ENCODE results near the gene GUCD1. TPM values are rescaled to one million over a fixed set of nuclear protein-coding genes. Genes with fewer than 3 reads are reported as not detected.
A peak's percentile ranks its signal among the peaks of the same experiment; 100 is the strongest.

The GUCD1 gene
- total and polyA plus RNA-seq, 2 experiments from 2014 or later, result 37.2 to 125 TPM

- Histone ChIP-seq H3K4me3 (peak within 1 kb of the TSS; percentile 76), H3K4me1 (ENCODE audit: insufficient read depth) (peaks cover 3% of the 10 kb centered on the region; the same call in 1 of the 2 replicates), H3K9ac (peak within 1 kb of the TSS; percentile 85), H3K79me2 (ENCODE audit: insufficient read depth) (no peaks in the 10 kb centered on the region), H3K27me3 (replicated peaks; ENCODE audit: insufficient read depth) (no peaks in the 10 kb centered on the region), H3K27ac (peak within 1 kb of the TSS; percentile 47), H3K36me3 (ENCODE audit: low read depth) (no peaks in the 10 kb centered on the region), H3K4me2 (ENCODE audit: unreplicated experiment) (peak within 1 kb of the TSS; percentile 89), H3K9me3 (ENCODE audit: low read depth) (no peaks in the 10 kb centered on the region), H2AFZ (peak within 1 kb of the TSS; percentile 91), H3K9me2 (ENCODE audit: insufficient read depth) (no peaks in the 10 kb centered on the region), H3F3A (ENCODE audit: insufficient read depth) (no peaks in the 10 kb centered on the region), H4K20me1 (ENCODE audit: insufficient read depth) (no peaks in the 10 kb centered on the region)
- peak; percentile 88 for DNase-seq
- in situ Hi-C loops (cut with MboI), result no loop called here
- 3 to 4% methylated on average over 47 to 48 of the region's 72 CpGs for WGBS, 2 experiments (ENCODE audit: low coverage in 1 of 2, low lambda C conversion rate in 2 of 2, missing lambda C conversion rate in 2 of 2)
- no peak for TF ChIP-seq EZH2 (IDR thresholded peaks at IDR 0.05; ENCODE audit: insufficient read depth, poor library complexity, severe bottlenecking)
- TF ChIP-seq EZH2phosphoT487 (IDR thresholded peaks at IDR 0.05; ENCODE audit: insufficient read depth, low read depth), result no peak
Observed at GRCh38 chr22:24592851-24593558, 38.1 kb upstream of the GUCD1 start, which contains the start of gene LRRC75B. LRRC75B (minus strand) TSS chr22:24593073; CDS start chr22:24593039, 34 bp downstream.

- H3K9ac ChIP-seq, result peak overlapping the region; percentile 85
- peaks cover 3% of the 10 kb centered on the region; the same call in 1 of the 2 replicates for H3K4me1 ChIP-seq (ENCODE audit: insufficient read depth)
- no peak overlapping the region for H3K27ac ChIP-seq
- H3K9me3 ChIP-seq (ENCODE audit: low read depth), result no peaks in the 10 kb centered on the region
- 9 to 14% methylated on average over 16 to 30 of the region's 33 CpGs for WGBS, 2 experiments (ENCODE audit: low coverage in 1 of 2, low lambda C conversion rate in 2 of 2, missing lambda C conversion rate in 2 of 2)
- H3K36me3 ChIP-seq (ENCODE audit: low read depth), result no peaks in the 10 kb centered on the region
- H3K4me3 ChIP-seq, result peak overlapping the region; percentile 76
- no peaks in the 10 kb centered on the region for H4K20me1 ChIP-seq (ENCODE audit: insufficient read depth)
- H3K79me2 ChIP-seq (ENCODE audit: insufficient read depth), result no peaks in the 10 kb centered on the region
- no peaks in the 10 kb centered on the region for H3K27me3 ChIP-seq (replicated peaks; ENCODE audit: insufficient read depth)
- in situ Hi-C loops (cut with MboI), result no loop called here
- H3K9me2 ChIP-seq (ENCODE audit: insufficient read depth), result no peaks in the 10 kb centered on the region
- peak overlapping the region; percentile 80 for H2AFZ ChIP-seq
- H3K4me2 ChIP-seq (ENCODE audit: unreplicated experiment), result peak overlapping the region; percentile 83
- DNase-seq, result peak; percentile 49
- no peaks in the 10 kb centered on the region for H3F3A ChIP-seq (ENCODE audit: insufficient read depth)
- no peak for TF ChIP-seq EZH2phosphoT487 (IDR thresholded peaks at IDR 0.05; ENCODE audit: insufficient read depth, low read depth)
- TF ChIP-seq EZH2 (IDR thresholded peaks at IDR 0.05; ENCODE audit: insufficient read depth, poor library complexity, severe bottlenecking), result no peak
Observed at GRCh38 chr22:24592058-24592850, 37.3 kb upstream of the GUCD1 start.

GRCh38 chr22:24591286-24591830, 36.4 kb upstream of the GUCD1 start:
- WGBS, 2 experiments (ENCODE audit: low coverage in 1 of 2, low lambda C conversion rate in 2 of 2, missing lambda C conversion rate in 2 of 2), result 91 to 95% methylated on average over 6 of the region's 6 CpGs
- H2AFZ ChIP-seq, result no peak overlapping the region
- no peaks in the 10 kb centered on the region for H3F3A ChIP-seq (ENCODE audit: insufficient read depth)
- no peak overlapping the region for H3K4me2 ChIP-seq (ENCODE audit: unreplicated experiment)
- in situ Hi-C loops (cut with MboI), result no loop called here
- H3K4me3 ChIP-seq, result no peak overlapping the region
- no peaks in the 10 kb centered on the region for H4K20me1 ChIP-seq (ENCODE audit: insufficient read depth)
- no peaks in the 10 kb centered on the region for H3K27me3 ChIP-seq (replicated peaks; ENCODE audit: insufficient read depth)
- no peaks in the 10 kb centered on the region for H3K9me3 ChIP-seq (ENCODE audit: low read depth)
- no peaks in the 10 kb centered on the region for H3K9me2 ChIP-seq (ENCODE audit: insufficient read depth)
- no peak overlapping the region for H3K27ac ChIP-seq
- H3K36me3 ChIP-seq (ENCODE audit: low read depth), result no peaks in the 10 kb centered on the region
- no peak for DNase-seq
- H3K9ac ChIP-seq, result no peak overlapping the region
- H3K79me2 ChIP-seq (ENCODE audit: insufficient read depth), result no peaks in the 10 kb centered on the region
- H3K4me1 ChIP-seq (ENCODE audit: insufficient read depth), result peaks cover 3% of the 10 kb centered on the region; the same call in 1 of the 2 replicates
- TF ChIP-seq EZH2phosphoT487 (IDR thresholded peaks at IDR 0.05; ENCODE audit: insufficient read depth, low read depth) (no peak), EZH2 (IDR thresholded peaks at IDR 0.05; ENCODE audit: insufficient read depth, poor library complexity, severe bottlenecking) (no peak)

GRCh38 chr22:24590596-24591173, 35.7 kb upstream of the GUCD1 start:
- in situ Hi-C loops (cut with MboI), result no loop called here
- Histone ChIP-seq H3K36me3 (ENCODE audit: low read depth) (no peaks in the 10 kb centered on the region), H3K9me2 (ENCODE audit: insufficient read depth) (no peaks in the 10 kb centered on the region), H2AFZ (no peak overlapping the region), H3K79me2 (ENCODE audit: insufficient read depth) (no peaks in the 10 kb centered on the region), H3K27me3 (replicated peaks; ENCODE audit: insufficient read depth) (no peaks in the 10 kb centered on the region), H3K4me1 (ENCODE audit: insufficient read depth) (peaks cover 3% of the 10 kb centered on the region; the same call in 1 of the 2 replicates), H3K9ac (no peak overlapping the region), H3K27ac (no peak overlapping the region), H3F3A (ENCODE audit: insufficient read depth) (no peaks in the 10 kb centered on the region), H3K4me3 (no peak overlapping the region), H3K4me2 (ENCODE audit: unreplicated experiment) (no peak overlapping the region), H3K9me3 (ENCODE audit: low read depth) (no peaks in the 10 kb centered on the region), H4K20me1 (ENCODE audit: insufficient read depth) (no peaks in the 10 kb centered on the region)
- TF ChIP-seq EZH2 (IDR thresholded peaks at IDR 0.05; ENCODE audit: insufficient read depth, poor library complexity, severe bottlenecking) (no peak), EZH2phosphoT487 (IDR thresholded peaks at IDR 0.05; ENCODE audit: insufficient read depth, low read depth) (no peak)
- WGBS, 2 experiments (ENCODE audit: low coverage in 1 of 2, low lambda C conversion rate in 2 of 2, missing lambda C conversion rate in 2 of 2), result 96 to 98% methylated on average over 10 to 12 of the region's 12 CpGs
- no peak for DNase-seq

All from GM23248 (cell line).